Islet precursor cell (in vitro differentiated cells): Measurements from ENCODE around the gene EIF3L.

ENCODE experiments used
- DNase-seq: peaks from one replicate; pipeline ENCODE4 v3.0.0-alpha.2; 2018

The EIF3L gene

GRCh38 chr22:37930270-37930951 is 81.2 kb downstream of the EIF3L start:
- peak; percentile 72 for DNase-seq

- DNase-seq: no peak
These were observed 81.8 kb downstream of the EIF3L start for GRCh38 chr22:37930952-37931440.

- DNase-seq: no peak
These were observed 82.7 kb downstream of the EIF3L start for GRCh38 chr22:37931893-37932389.

GRCh38 chr22:37932401-37932800 is 83.2 kb downstream of the EIF3L start:
- DNase-seq: no peak

GRCh38 chr22:37932821-37933578 is 83.8 kb downstream of the EIF3L start:
- DNase-seq: peak; percentile 71

- peak; percentile 98 for DNase-seq
These were observed 84.6 kb downstream of the EIF3L start for GRCh38 chr22:37933711-37934376.
